ENCODE results near the gene C1QL1. TPM values are rescaled to one million over a fixed set of nuclear protein-coding genes. Genes with fewer than 3 reads are reported as not detected.

The C1QL1 gene
- total and polyA plus RNA-seq, 9 of the 15 experiments (the other 6 are each of a cell fraction or from before 2014, with no cell fraction given), result 0.07 to 0.12 (median 0.09) TPM; not detected in 6

DNA sequence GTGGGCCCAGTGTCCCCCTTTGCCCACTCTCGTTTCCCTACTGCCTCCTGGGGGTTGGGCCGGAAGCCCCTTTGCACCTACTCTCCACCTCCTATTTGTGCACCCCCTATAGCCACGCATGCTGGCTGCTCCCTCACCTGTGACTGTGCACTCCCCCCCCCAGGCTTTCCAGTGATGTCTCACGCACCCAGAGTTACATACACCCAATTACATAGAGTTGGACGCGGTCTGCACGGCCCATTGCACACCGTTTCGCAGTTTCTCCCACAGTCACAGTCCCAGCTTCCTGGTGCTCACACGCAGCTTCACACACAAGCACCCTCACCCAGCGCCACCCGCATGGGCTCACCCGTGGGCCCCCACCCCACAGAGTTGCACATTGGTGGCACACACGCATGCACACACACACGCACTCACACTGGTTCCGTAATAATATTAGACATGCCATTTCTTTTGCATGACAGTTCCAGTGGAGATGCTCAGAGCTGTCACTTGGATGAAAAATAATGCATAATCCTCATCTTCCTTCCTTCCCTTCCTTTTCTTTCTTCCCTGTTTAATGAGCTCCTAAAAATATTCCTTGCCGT lies 21.5 kb upstream of the C1QL1 start (continued):
- TF ChIP-seq, protein P1, sequence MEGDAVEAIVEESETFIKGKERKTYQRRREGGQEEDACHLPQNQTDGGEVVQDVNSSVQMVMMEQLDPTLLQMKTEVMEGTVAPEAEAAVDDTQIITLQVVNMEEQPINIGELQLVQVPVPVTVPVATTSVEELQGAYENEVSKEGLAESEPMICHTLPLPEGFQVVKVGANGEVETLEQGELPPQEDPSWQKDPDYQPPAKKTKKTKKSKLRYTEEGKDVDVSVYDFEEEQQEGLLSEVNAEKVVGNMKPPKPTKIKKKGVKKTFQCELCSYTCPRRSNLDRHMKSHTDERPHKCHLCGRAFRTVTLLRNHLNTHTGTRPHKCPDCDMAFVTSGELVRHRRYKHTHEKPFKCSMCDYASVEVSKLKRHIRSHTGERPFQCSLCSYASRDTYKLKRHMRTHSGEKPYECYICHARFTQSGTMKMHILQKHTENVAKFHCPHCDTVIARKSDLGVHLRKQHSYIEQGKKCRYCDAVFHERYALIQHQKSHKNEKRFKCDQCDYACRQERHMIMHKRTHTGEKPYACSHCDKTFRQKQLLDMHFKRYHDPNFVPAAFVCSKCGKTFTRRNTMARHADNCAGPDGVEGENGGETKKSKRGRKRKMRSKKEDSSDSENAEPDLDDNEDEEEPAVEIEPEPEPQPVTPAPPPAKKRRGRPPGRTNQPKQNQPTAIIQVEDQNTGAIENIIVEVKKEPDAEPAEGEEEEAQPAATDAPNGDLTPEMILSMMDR (IDR thresholded peaks at IDR 0.05 in 2 of 3, conservative IDR thresholded peaks at IDR 0.05 in 1 of 3; ENCODE audit: insufficient read depth in 2 of 3, low read depth in 1 of 3, low read length in 3 of 3), result no peak
- TF ChIP-seq SMARCA5 (IDR thresholded peaks at IDR 0.05) (no peak), SMARCB1 (IDR thresholded peaks at IDR 0.05; ENCODE audit: insufficient read length, low read depth) (no peak), TAL1 (IDR thresholded peaks at IDR 0.05) (no peak)

DNA sequence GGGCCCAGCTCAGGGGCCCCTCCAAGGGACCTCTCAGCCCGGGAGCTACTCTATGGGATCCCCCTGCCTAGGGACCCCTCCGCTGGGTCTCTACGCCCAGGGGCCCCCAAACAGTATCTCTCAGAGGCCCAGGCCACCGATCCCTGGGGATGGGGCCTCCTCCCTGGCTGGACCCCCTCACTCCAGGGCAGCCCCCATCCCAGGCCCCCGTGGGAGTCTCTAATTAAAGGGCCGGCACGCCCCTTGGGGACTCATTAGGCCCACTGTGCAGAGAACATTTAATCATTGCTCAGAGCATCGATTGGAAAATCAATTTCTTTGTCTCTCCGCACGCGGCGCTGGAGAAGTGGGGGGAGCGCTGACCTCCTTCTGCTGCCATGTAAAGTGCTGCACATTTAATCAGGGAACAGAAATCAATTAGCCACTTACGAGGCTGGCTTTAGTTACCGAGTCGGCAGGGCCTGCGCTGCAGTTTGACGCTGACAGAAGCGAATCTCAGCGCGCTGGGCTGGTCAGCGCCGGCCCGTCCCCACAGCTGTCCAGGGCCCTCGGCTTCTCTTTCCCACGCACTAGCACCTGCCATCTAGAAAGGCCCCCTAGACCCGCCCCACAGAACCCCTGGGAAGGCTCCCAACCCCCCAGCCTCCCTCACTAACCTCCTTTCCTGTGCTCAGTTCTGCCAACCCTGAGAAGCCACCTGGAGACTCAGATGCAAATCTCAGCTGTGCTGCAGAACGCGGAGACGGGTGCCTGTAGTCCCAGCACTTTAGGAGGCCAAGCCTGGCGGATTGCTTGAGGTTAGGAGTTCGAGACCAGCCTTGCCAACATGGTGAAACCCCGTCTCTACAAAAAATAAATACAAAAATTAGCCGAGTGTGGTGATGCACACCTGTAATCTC lies 20.2 kb upstream of the C1QL1 start:
- Histone ChIP-seq H3K9me3 (replicated peaks; ENCODE audit: control insufficient read depth, insufficient read depth, low read depth, low read length) (no peaks in the 10 kb centered on the region), H3K36me3 (ENCODE audit: control insufficient read depth, insufficient read depth, low read length) (no peaks in the 10 kb centered on the region), H3K4me3 (no peak overlapping the region), H3K4me1 (replicated peaks in 1 of 2; ENCODE audit: control insufficient read depth in 2 of 2, insufficient read depth in 2 of 2, low read length in 2 of 2) (peaks cover 0 to 5% of the 10 kb centered on the region in 2 experiments; a peak in 2 of 5 replicates), H3K4me2 (ENCODE audit: insufficient read depth, low read length) (no peak overlapping the region), H3K9me1 (ENCODE audit: control insufficient read depth, insufficient read depth, low read length) (no peaks in the 10 kb centered on the region), H2AFZ (ENCODE audit: low read depth, low read length) (no peak overlapping the region), H3K27me3 (ENCODE audit: control insufficient read depth in 2 of 2, insufficient read depth in 2 of 2, low read length in 2 of 2) (peaks cover 37 to 59% of the 10 kb centered on the region in 2 experiments; a peak in 4 of 5 replicates), H3K27ac (ENCODE audit: extremely low read depth, low read depth, low read length) (no peak overlapping the region), H4K20me1 (replicated peaks; ENCODE audit: control insufficient read depth, insufficient read depth, low read length) (no peaks in the 10 kb centered on the region; the same call in 1 of the 2 replicates), H3K9ac (ENCODE audit: insufficient read depth in 1 of 2, low read depth in 2 of 2, low read length in 2 of 2) (no peak overlapping the region), H3K79me2 (ENCODE audit: control insufficient read depth, insufficient read depth, low read length) (no peaks in the 10 kb centered on the region)
- ChIA-PET CTCF (ENCODE audit: low intra/inter-chr PET ratio) (no interaction called here), POLR2A (interaction anchor here (0.9 kb wide), 1 partner anchor 8 kb away, joined by 3 read pairs; no protein-coding TSS in a partner anchor)
- TF ChIP-seq, protein P2, sequence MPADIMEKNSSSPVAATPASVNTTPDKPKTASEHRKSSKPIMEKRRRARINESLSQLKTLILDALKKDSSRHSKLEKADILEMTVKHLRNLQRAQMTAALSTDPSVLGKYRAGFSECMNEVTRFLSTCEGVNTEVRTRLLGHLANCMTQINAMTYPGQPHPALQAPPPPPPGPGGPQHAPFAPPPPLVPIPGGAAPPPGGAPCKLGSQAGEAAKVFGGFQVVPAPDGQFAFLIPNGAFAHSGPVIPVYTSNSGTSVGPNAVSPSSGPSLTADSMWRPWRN (IDR thresholded peaks at IDR 0.05; ENCODE audit: low read depth), result no peak
- TF ChIP-seq KHSRP (IDR thresholded peaks at IDR 0.05) (no peak), DNMT1 (IDR thresholded peaks at IDR 0.05) (no peak), MCM7 (IDR thresholded peaks at IDR 0.05) (no peak), ZFP36 (IDR thresholded peaks at IDR 0.05; ENCODE audit: low read depth, low read length, partially characterized antibody) (no peak), POLR2H (tag; IDR thresholded peaks at IDR 0.05; ENCODE audit: low read depth) (no peak), TEAD4 (IDR thresholded peaks at IDR 0.05; ENCODE audit: low read length) (no peak), TEAD4 (CRISPR knock-in tag; IDR thresholded peaks at IDR 0.05; ENCODE audit: borderline replicate concordance) (no peak)
- TF ChIP-seq, protein P3, sequence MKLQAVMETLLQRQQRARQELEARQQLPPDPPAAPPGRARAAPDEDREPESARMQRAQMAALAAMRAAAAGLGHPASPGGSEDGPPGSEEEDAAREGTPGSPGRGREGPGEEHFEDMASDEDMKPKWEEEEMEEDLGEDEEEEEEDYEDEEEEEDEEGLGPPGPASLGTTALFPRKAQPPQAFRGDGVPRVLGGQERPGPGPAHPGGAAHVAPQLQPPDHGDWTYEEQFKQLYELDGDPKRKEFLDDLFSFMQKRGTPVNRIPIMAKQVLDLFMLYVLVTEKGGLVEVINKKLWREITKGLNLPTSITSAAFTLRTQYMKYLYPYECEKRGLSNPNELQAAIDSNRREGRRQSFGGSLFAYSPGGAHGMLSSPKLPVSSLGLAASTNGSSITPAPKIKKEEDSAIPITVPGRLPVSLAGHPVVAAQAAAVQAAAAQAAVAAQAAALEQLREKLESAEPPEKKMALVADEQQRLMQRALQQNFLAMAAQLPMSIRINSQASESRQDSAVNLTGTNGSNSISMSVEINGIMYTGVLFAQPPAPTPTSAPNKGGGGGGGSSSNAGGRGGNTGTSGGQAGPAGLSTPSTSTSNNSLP (IDR thresholded peaks at IDR 0.05; ENCODE audit: borderline replicate concordance, low read depth, low read length), result no peak
- no peak for DNase-seq (ENCODE audit: extremely low read depth in 1 of 4, low spot score in 3 of 4)
- no TSS peak for BruUV-seq (replicated peaks)
- WGBS (ENCODE audit: insufficient coverage, low coverage, missing lambda C conversion rate), result 17% methylated on average over 26 of the region's 34 CpGs
- in situ Hi-C loops (cut with MboI), result no loop called here
- intact Hi-C loops (cut with micrococcal nuclease), result no loop called here
- ATAC-seq, result no peak
- no peak for FAIRE-seq

Measured in K562 (cell line).